Activated T-helper 17 cell treated with anti-CD3 and anti-CD28 coated beads, Interleukin-2, amount 50 U/mL, for 72 hours (primary cell): ENCODE results near the gene WDR59. TPM values are rescaled to one million over a fixed set of nuclear protein-coding genes. Genes with fewer than 3 reads are reported as not detected.
"Not testable (repeated sequence)": the region's sequence is repeated elsewhere in the genome, so short reads cannot be mapped to it uniquely, and the experiment has no call there.

Source experiments
- ATAC-seq: fragments of 150-1000 bp; cut with Tn5 transposase; replicated peaks from 2 replicates; pipeline ENCODE4 v1.10.0; 2021; ENCODE audit warnings: mild to moderate bottlenecking, moderate library complexity
- H3K27ac Mint-ChIP-seq: one replicate; pipeline ENCODE4 v1.8.0; 2022; ENCODE audit warnings: mixed read lengths
- H3K27me3 Mint-ChIP-seq: one replicate; pipeline ENCODE4 v1.8.0; 2022; ENCODE audit warnings: mixed read lengths
- H3K36me3 Mint-ChIP-seq: one replicate; pipeline ENCODE4 v1.8.0; 2022; ENCODE audit warnings: low read depth, mild to moderate bottlenecking, mixed read lengths
- H3K4me1 Mint-ChIP-seq: one replicate; pipeline ENCODE4 v1.8.0; 2022; ENCODE audit warnings: mixed read lengths
- H3K4me3 Mint-ChIP-seq: one replicate; pipeline ENCODE4 v1.8.0; 2022; ENCODE audit warnings: mild to moderate bottlenecking, mixed read lengths
- H3K9me3 Mint-ChIP-seq: one replicate; pipeline ENCODE4 v1.8.0; 2022; ENCODE audit warnings: mixed read lengths
- total RNA-seq, 2 donors: library from RNA; stranded (reverse); gene quantifications; one replicate each; pipeline ENCODE4 v1.2.3, GENCODE V29; 2022

The WDR59 gene
- total RNA-seq, 2 donors from 2014 or later, result 107 to 154 TPM

GRCh38 chr16:74999609-75000480 is 14.9 kb upstream of the WDR59 start:
- Mint-ChIP-seq H3K36me3 (peaks cover 52% of the 10 kb centered on the region), H3K27me3 (no peaks in the 10 kb centered on the region), H3K4me3 (peak overlapping the region; percentile 95), H3K27ac (peak overlapping the region; percentile 83), H3K9me3 (no peaks in the 10 kb centered on the region), H3K4me1 (peaks cover 36% of the 10 kb centered on the region)
- ATAC-seq, result peak; percentile 49

GRCh38 chr16:74999219-74999608 is 14.3 kb upstream of the WDR59 start:
- H3K4me1 Mint-ChIP-seq, result peaks cover 34% of the 10 kb centered on the region
- peak overlapping the region; percentile 95 for H3K4me3 Mint-ChIP-seq
- H3K9me3 Mint-ChIP-seq, result no peaks in the 10 kb centered on the region
- H3K27ac Mint-ChIP-seq, result no peak overlapping the region
- H3K27me3 Mint-ChIP-seq, result no peaks in the 10 kb centered on the region
- peaks cover 49% of the 10 kb centered on the region for H3K36me3 Mint-ChIP-seq
- peak; percentile 25 for ATAC-seq

- H3K4me3 Mint-ChIP-seq, result peak within 1 kb of the TSS; percentile 95
- H3K36me3 Mint-ChIP-seq, result peaks cover 43% of the 10 kb centered on the region
- no peaks in the 10 kb centered on the region for H3K9me3 Mint-ChIP-seq
- no peaks in the 10 kb centered on the region for H3K27me3 Mint-ChIP-seq
- ATAC-seq, result peak; percentile 75
- peak within 1 kb of the TSS; percentile 84 for H3K27ac Mint-ChIP-seq
- peaks cover 28% of the 10 kb centered on the region for H3K4me1 Mint-ChIP-seq
Observed at GRCh38 chr16:74998481-74999218, 13.7 kb upstream of the WDR59 start, which contains the start of gene ZNRF1. Gene ZNRF1 (plus strand): TSS chr16:74999024. CDS start chr16:74999672, 648 bp downstream.

GRCh38 chr16:74997042-74997491 is 12.1 kb upstream of the WDR59 start:
- no peak overlapping the region for H3K27ac Mint-ChIP-seq
- H3K4me3 Mint-ChIP-seq, result no peak overlapping the region
- no peaks in the 10 kb centered on the region for H3K27me3 Mint-ChIP-seq
- H3K36me3 Mint-ChIP-seq, result peaks cover 28% of the 10 kb centered on the region
- peaks cover 12% of the 10 kb centered on the region for H3K4me1 Mint-ChIP-seq
- H3K9me3 Mint-ChIP-seq, result no peaks in the 10 kb centered on the region
- no peak for ATAC-seq

- no peaks in the 10 kb centered on the region for H3K9me3 Mint-ChIP-seq
- H3K27me3 Mint-ChIP-seq, result no peaks in the 10 kb centered on the region
- H3K4me3 Mint-ChIP-seq, result no peak overlapping the region
- H3K4me1 Mint-ChIP-seq, result peaks cover 1% of the 10 kb centered on the region
- no peak overlapping the region for H3K27ac Mint-ChIP-seq
- peaks cover 17% of the 10 kb centered on the region for H3K36me3 Mint-ChIP-seq
- no peak for ATAC-seq
Observed at GRCh38 chr16:74995986-74996385, 11.1 kb upstream of the WDR59 start.

GRCh38 chr16:74991593-74992403 is 6.9 kb upstream of the WDR59 start:
- Mint-ChIP-seq H3K4me3 (no peak overlapping the region), H3K27me3 (no peaks in the 10 kb centered on the region)

GRCh38 chr16:74991268-74991592 is 6.3 kb upstream of the WDR59 start:
- H3K4me3 Mint-ChIP-seq, result no peak overlapping the region
- H3K27ac Mint-ChIP-seq, result no peak overlapping the region
- no peaks in the 10 kb centered on the region for H3K36me3 Mint-ChIP-seq
- H3K9me3 Mint-ChIP-seq, result no peaks in the 10 kb centered on the region
- ATAC-seq, result no peak
- no peaks in the 10 kb centered on the region for H3K27me3 Mint-ChIP-seq
- no peaks in the 10 kb centered on the region for H3K4me1 Mint-ChIP-seq

More at GRCh38 chr16:74991593-74992403, 6.9 kb upstream of the WDR59 start:
- Mint-ChIP-seq H3K4me1 (no peaks in the 10 kb centered on the region), H3K36me3 (no peaks in the 10 kb centered on the region), H3K27ac (no peak overlapping the region), H3K9me3 (no peaks in the 10 kb centered on the region)
- no peak for ATAC-seq

- Mint-ChIP-seq H3K4me3 (no peak overlapping the region), H3K27me3 (no peaks in the 10 kb centered on the region), H3K27ac (no peak overlapping the region), H3K9me3 (no peaks in the 10 kb centered on the region), H3K36me3 (no peaks in the 10 kb centered on the region), H3K4me1 (no peaks in the 10 kb centered on the region)
- ATAC-seq, result no peak
Observed at GRCh38 chr16:74990832-74991231, 5.9 kb upstream of the WDR59 start.

GRCh38 chr16:74989864-74990263 is 4.9 kb upstream of the WDR59 start:
- H3K27ac Mint-ChIP-seq, result peak overlapping the region; percentile 3
- not testable (repeated sequence) for H3K9me3 Mint-ChIP-seq, H3K36me3 Mint-ChIP-seq, H3K4me3 Mint-ChIP-seq, H3K4me1 Mint-ChIP-seq, ATAC-seq, H3K27me3 Mint-ChIP-seq

- ATAC-seq, result no peak
- no peaks in the 10 kb centered on the region for H3K36me3 Mint-ChIP-seq
- no peak overlapping the region for H3K27ac Mint-ChIP-seq
- peaks cover 10% of the 10 kb centered on the region for H3K4me1 Mint-ChIP-seq
- H3K9me3 Mint-ChIP-seq, result no peaks in the 10 kb centered on the region
- H3K4me3 Mint-ChIP-seq, result no peak overlapping the region
- no peaks in the 10 kb centered on the region for H3K27me3 Mint-ChIP-seq
Observed at GRCh38 chr16:74987027-74987681, 2.2 kb upstream of the WDR59 start.

- Mint-ChIP-seq H3K36me3 (no peaks in the 10 kb centered on the region), H3K4me3 (peak overlapping the region; percentile 81), H3K4me1 (peaks cover 10% of the 10 kb centered on the region), H3K9me3 (no peaks in the 10 kb centered on the region), H3K27ac (peak overlapping the region; percentile 84), H3K27me3 (no peaks in the 10 kb centered on the region)
- ATAC-seq, result no peak
Observed at GRCh38 chr16:74984194-74984528, 762 bp downstream of the WDR59 start.

GRCh38 chr16:74982256-74982655 is 2.7 kb downstream of the WDR59 start:
- no peak for ATAC-seq

GRCh38 chr16:74975591-74975990 is 9.3 kb downstream of the WDR59 start:
- Mint-ChIP-seq H3K27me3 (no peaks in the 10 kb centered on the region), H3K27ac (no peak overlapping the region), H3K4me3 (no peak overlapping the region), H3K9me3 (no peaks in the 10 kb centered on the region), H3K36me3 (peaks cover 31% of the 10 kb centered on the region), H3K4me1 (no peaks in the 10 kb centered on the region)
- no peak for ATAC-seq

More at GRCh38 chr16:74982256-74982655, 2.7 kb downstream of the WDR59 start:
- peaks cover 17% of the 10 kb centered on the region for H3K36me3 Mint-ChIP-seq
- H3K9me3 Mint-ChIP-seq, result no peaks in the 10 kb centered on the region
- H3K4me1 Mint-ChIP-seq, result peaks cover 10% of the 10 kb centered on the region
- no peaks in the 10 kb centered on the region for H3K27me3 Mint-ChIP-seq
- peak overlapping the region; percentile 81 for H3K4me3 Mint-ChIP-seq
- H3K27ac Mint-ChIP-seq, result no peak overlapping the region

- Mint-ChIP-seq H3K4me3 (no peak overlapping the region), H3K27me3 (no peaks in the 10 kb centered on the region), H3K9me3 (no peaks in the 10 kb centered on the region), H3K36me3 (peaks cover 24% of the 10 kb centered on the region), H3K4me1 (peaks cover 4% of the 10 kb centered on the region), H3K27ac (no peak overlapping the region)
- no peak for ATAC-seq
Observed at GRCh38 chr16:74973304-74973703, 11.6 kb downstream of the WDR59 start.
